K562 (cell line): ENCODE results near the gene COA4. TPM values are rescaled to one million over a fixed set of nuclear protein-coding genes. Genes with fewer than 3 reads are reported as not detected.

ENCODE experiments used
- ARHGAP35 ChIP-seq: fragments of 450-650 bp; IDR thresholded peaks from 2 replicates; pipeline ENCODE4 v1.6.1; 2018; ENCODE audit not compliant: partially characterized antibody
- ARID1B ChIP-seq: fragments of 450-650 bp; IDR thresholded peaks from 2 replicates; pipeline ENCODE4 v1.6.1; 2016; ENCODE audit warnings: antibody characterized with exemption, mild to moderate bottlenecking, inconsistent platforms
- CBFA2T2 ChIP-seq: fragments of 450-650 bp; conservative IDR thresholded peaks from 2 replicates; pipeline ENCODE4 v1.6.1; 2017; ENCODE audit warnings: mild to moderate bottlenecking
- CBX2 ChIP-seq: fragments of 200-600 bp; sonication (generic); IDR thresholded peaks from one replicate; pipeline ENCODE4 v1.6.1; 2012; ENCODE audit warnings: mild to moderate bottlenecking, low read length, inconsistent platforms; ENCODE audit not compliant: insufficient read depth, poor library complexity, severe bottlenecking
- ELF2 ChIP-seq: fragments of 250-450 bp; sonication (Bioruptor Pico); IDR thresholded peaks from 2 replicates; pipeline ENCODE4 v1.5.0; 2021; ENCODE audit warnings: mild to moderate bottlenecking
- FOXK1 ChIP-seq: sonication (generic); formaldehyde crosslinking; IDR thresholded peaks from 2 replicates; pipeline ENCODE4 v1.8.0; 2022; ENCODE audit warnings: missing genetic modification reagents, mild to moderate bottlenecking, borderline replicate concordance
- HCFC1 ChIP-seq: IDR thresholded peaks from 2 replicates; pipeline ENCODE4 v1.6.1; 2012; ENCODE audit warnings: low read depth, low read length, improper control_type of control experiment
- HIVEP1 ChIP-seq: fragments of 250-450 bp; sonication (Bioruptor Pico); IDR thresholded peaks from 2 replicates; pipeline ENCODE4 v1.4.0; 2020; ENCODE audit warnings: mild to moderate bottlenecking
- KDM1A ChIP-seq, 2 experiments: fragments of 450-650 bp; IDR thresholded peaks; 2 replicates each; pipeline ENCODE4 v1.6.1; 2016; ENCODE audit warnings: mild to moderate bottlenecking in 2 of 2
- RB1 ChIP-seq: fragments of 450-650 bp; IDR thresholded peaks from 2 replicates; pipeline ENCODE4 v1.6.1; 2017; ENCODE audit warnings: low read depth, mild to moderate bottlenecking
- RBFOX2 ChIP-seq: fragments of 200-400 bp; formaldehyde crosslinking; IDR thresholded peaks from 2 replicates; pipeline ENCODE4 v1.6.1; 2017; ENCODE audit warnings: low read depth, mild to moderate bottlenecking, low read length, moderate library complexity
- SAFB2 ChIP-seq: fragments of 200-400 bp; formaldehyde crosslinking; IDR thresholded peaks from 2 replicates; pipeline ENCODE4 v1.6.1; 2018; ENCODE audit warnings: borderline replicate concordance, low read length, low read depth, moderate library complexity; ENCODE audit not compliant: severe bottlenecking
- SPI1 ChIP-seq: IDR thresholded peaks from 2 replicates; pipeline ENCODE4 v1.6.1; 2011; ENCODE audit warnings: low read depth, low read length, control low read depth, borderline replicate concordance
- TAL1 ChIP-seq: fragments of 450-650 bp; IDR thresholded peaks from 2 replicates; pipeline ENCODE4 v1.6.1; 2016; ENCODE audit warnings: mild to moderate bottlenecking
- TCF3 ChIP-seq: sonication (generic); formaldehyde crosslinking; IDR thresholded peaks from 2 replicates; pipeline ENCODE4 v1.4.0; 2020; ENCODE audit warnings: mild to moderate bottlenecking, missing genetic modification reagents
- TCFL5 ChIP-seq: fragments of 250-450 bp; sonication (Bioruptor Pico); conservative IDR thresholded peaks from 2 replicates; pipeline ENCODE4 v1.6.1; 2021; ENCODE audit warnings: mild to moderate bottlenecking, moderate library complexity, matching md5 sums
- ZFPM2 ChIP-seq: fragments of 250-450 bp; sonication (Bioruptor Pico); IDR thresholded peaks from 2 replicates; pipeline ENCODE4 v1.5.1; 2022; ENCODE audit warnings: mild to moderate bottlenecking
- ZNF280A ChIP-seq: fragments of 450-650 bp; IDR thresholded peaks from 2 replicates; pipeline ENCODE4 v1.6.1; 2018; ENCODE audit warnings: mild to moderate bottlenecking, low read depth; ENCODE audit not compliant: partially characterized antibody
- ZNF41 ChIP-seq: fragments of 250-450 bp; sonication (Bioruptor Pico); conservative IDR thresholded peaks from 2 replicates; pipeline ENCODE4 v1.4.0; 2020; ENCODE audit warnings: mild to moderate bottlenecking
- polyA plus RNA-seq, 8 experiments: library from polyadenylated mRNA; depleted of rRNA in 4 of 8; stranded (reverse) in 5 of 8; unstranded in 3 of 8; fragments of >200 nt; fragmentation: Nextera tagmentation in 2 of 8; fragmentation: Illumina TruSeq in 1 of 8; extraction: Ambion mirVana in 2 of 8; extraction: Trizol in 1 of 8; gene quantifications; 2 replicates each; pipeline versions ENCODE4 v1.2.1 to v1.2.3, GENCODE V29; 2011 to 2014; ENCODE audit warnings: inconsistent platforms in 1 of 8, missing spikeins in 1 of 8
- total RNA-seq, 7 experiments: library from RNA; depleted of rRNA in 6 of 7; stranded (reverse); fragments of >200 nt in 6 of 7; fragmentation: Illumina TruSeq in 2 of 7; extraction: Trizol in 2 of 7; gene quantifications; 2 replicates each; pipeline versions ENCODE4 v1.2.1 to v1.2.3, GENCODE V29; 2011 to 2021; ENCODE audit warnings: low replicate concordance in 1 of 7
- TF ChIP-seq, protein P1 (sequence below): fragments of 200-800 bp; sonication (Bioruptor generic); IDR thresholded peaks from 2 replicates; pipeline ENCODE4 v1.6.1; 2016; ENCODE audit warnings: missing genetic modification characterization, missing compliant biosample characterization

Gene COA4
- total and polyA plus RNA-seq, 9 of the 15 experiments (the other 6 are each of a cell fraction or from before 2014, with no cell fraction given), result 108 to 255 (median 152) TPM

- no peak for TF ChIP-seq HCFC1
- TF ChIP-seq TCF3 (CRISPR knock-in tag), result peak; percentile 58
- TF ChIP-seq CBFA2T2, result peak; percentile 62; the same call in 1 of the 2 replicates
- no peak for TF ChIP-seq SAFB2
- no peak for TF ChIP-seq RBFOX2
- TF ChIP-seq, protein P1, sequence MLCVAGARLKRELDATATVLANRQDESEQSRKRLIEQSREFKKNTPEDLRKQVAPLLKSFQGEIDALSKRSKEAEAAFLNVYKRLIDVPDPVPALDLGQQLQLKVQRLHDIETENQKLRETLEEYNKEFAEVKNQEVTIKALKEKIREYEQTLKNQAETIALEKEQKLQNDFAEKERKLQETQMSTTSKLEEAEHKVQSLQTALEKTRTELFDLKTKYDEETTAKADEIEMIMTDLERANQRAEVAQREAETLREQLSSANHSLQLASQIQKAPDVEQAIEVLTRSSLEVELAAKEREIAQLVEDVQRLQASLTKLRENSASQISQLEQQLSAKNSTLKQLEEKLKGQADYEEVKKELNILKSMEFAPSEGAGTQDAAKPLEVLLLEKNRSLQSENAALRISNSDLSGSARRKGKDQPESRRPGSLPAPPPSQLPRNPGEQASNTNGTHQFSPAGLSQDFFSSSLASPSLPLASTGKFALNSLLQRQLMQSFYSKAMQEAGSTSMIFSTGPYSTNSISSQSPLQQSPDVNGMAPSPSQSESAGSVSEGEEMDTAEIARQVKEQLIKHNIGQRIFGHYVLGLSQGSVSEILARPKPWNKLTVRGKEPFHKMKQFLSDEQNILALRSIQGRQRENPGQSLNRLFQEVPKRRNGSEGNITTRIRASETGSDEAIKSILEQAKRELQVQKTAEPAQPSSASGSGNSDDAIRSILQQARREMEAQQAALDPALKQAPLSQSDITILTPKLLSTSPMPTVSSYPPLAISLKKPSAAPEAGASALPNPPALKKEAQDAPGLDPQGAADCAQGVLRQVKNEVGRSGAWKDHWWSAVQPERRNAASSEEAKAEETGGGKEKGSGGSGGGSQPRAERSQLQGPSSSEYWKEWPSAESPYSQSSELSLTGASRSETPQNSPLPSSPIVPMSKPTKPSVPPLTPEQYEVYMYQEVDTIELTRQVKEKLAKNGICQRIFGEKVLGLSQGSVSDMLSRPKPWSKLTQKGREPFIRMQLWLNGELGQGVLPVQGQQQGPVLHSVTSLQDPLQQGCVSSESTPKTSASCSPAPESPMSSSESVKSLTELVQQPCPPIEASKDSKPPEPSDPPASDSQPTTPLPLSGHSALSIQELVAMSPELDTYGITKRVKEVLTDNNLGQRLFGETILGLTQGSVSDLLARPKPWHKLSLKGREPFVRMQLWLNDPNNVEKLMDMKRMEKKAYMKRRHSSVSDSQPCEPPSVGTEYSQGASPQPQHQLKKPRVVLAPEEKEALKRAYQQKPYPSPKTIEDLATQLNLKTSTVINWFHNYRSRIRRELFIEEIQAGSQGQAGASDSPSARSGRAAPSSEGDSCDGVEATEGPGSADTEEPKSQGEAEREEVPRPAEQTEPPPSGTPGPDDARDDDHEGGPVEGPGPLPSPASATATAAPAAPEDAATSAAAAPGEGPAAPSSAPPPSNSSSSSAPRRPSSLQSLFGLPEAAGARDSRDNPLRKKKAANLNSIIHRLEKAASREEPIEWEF (CRISPR knock-in tag), result no peak
- no peak for TF ChIP-seq RB1
- no peak for TF ChIP-seq ZNF280A
- 0 out of 2 replicates have a peak, but pooled peaks have one; percentile 20 for TF ChIP-seq ARID1B
- peak in 1 of 2 experiments; percentile 19; a peak in 1 of 4 replicates for TF ChIP-seq KDM1A (IDR thresholded peaks at IDR 0.05)
- no peak for TF ChIP-seq FOXK1 (CRISPR knock-in tag)
- no peak for TF ChIP-seq HIVEP1 (CRISPR knock-in tag)
- no peak for TF ChIP-seq ZNF41
- TF ChIP-seq CBX2, result no peak
- no peak for TF ChIP-seq SPI1
- TF ChIP-seq TAL1, result peak; percentile 29; the same call in 1 of the 2 replicates
- no peak for TF ChIP-seq ZFPM2 (CRISPR knock-in tag)
- no peak for TF ChIP-seq ARHGAP35
- TF ChIP-seq TCFL5 (CRISPR knock-in tag), result no peak
- no peak for TF ChIP-seq ELF2
Observed at GRCh38 chr11:73914284-73914683, 37.6 kb upstream of the COA4 start (continued).
